Measurements from ENCODE around the gene YIF1B.

The YIF1B gene

GRCh38 chr19:38285567-38285966 is 30.2 kb downstream of the YIF1B start:
- TF ChIP-seq CTCF (IDR thresholded peaks at IDR 0.05; ENCODE audit: borderline replicate concordance, extremely low read depth, low read length, poor library complexity, severe bottlenecking) (no peak), EZH2 (IDR thresholded peaks at IDR 0.05; ENCODE audit: borderline replicate concordance, low read depth, low read length, severe bottlenecking) (no peak)
- Histone ChIP-seq H3K4me3 (ENCODE audit: low read depth in 1 of 2, low read length in 2 of 2) (no peak overlapping the region), H3K27me3 (ENCODE audit: insufficient read depth, low read length, poor library complexity) (no peaks in the 10 kb centered on the region), H4K20me1 (ENCODE audit: insufficient read depth, low read length) (no peaks in the 10 kb centered on the region), H2AFZ (ENCODE audit: low read depth, low read length) (no peak overlapping the region), H3K4me2 (ENCODE audit: insufficient read depth, low read length) (no peak overlapping the region), H3K9ac (ENCODE audit: low read depth, low read length) (no peak overlapping the region), H3K27ac (ENCODE audit: low read length) (no peak overlapping the region), H3K9me3 (ENCODE audit: insufficient read depth, low read length, severe bottlenecking) (no peaks in the 10 kb centered on the region), H3K79me2 (ENCODE audit: insufficient read depth, low read length) (no peaks in the 10 kb centered on the region), H3K4me1 (ENCODE audit: insufficient read depth, low read length) (no peaks in the 10 kb centered on the region), H3K36me3 (ENCODE audit: insufficient read depth, low read length) (no peaks in the 10 kb centered on the region)
- DNase-seq = no peak
- no peak for ATAC-seq (ENCODE audit: insufficient read depth, low read depth)

- H2AFZ ChIP-seq (ENCODE audit: low read depth, low read length) = no peak overlapping the region
- H3K79me2 ChIP-seq (ENCODE audit: insufficient read depth, low read length) = no peaks in the 10 kb centered on the region
- DNase-seq (no peak), ATAC-seq (ENCODE audit: insufficient read depth, low read depth) (no peak)
- H4K20me1 ChIP-seq (ENCODE audit: insufficient read depth, low read length) = no peaks in the 10 kb centered on the region
- H3K4me2 ChIP-seq (ENCODE audit: insufficient read depth, low read length) = no peak overlapping the region
- no peak overlapping the region for H3K9ac ChIP-seq (ENCODE audit: low read depth, low read length)
- H3K4me3 ChIP-seq (ENCODE audit: low read depth in 1 of 2, low read length in 2 of 2) = no peak overlapping the region
- no peaks in the 10 kb centered on the region for H3K36me3 ChIP-seq (ENCODE audit: insufficient read depth, low read length)
- no peaks in the 10 kb centered on the region for H3K4me1 ChIP-seq (ENCODE audit: insufficient read depth, low read length)
- no peak for TF ChIP-seq CTCF (IDR thresholded peaks at IDR 0.05; ENCODE audit: borderline replicate concordance, extremely low read depth, low read length, poor library complexity, severe bottlenecking)
- H3K9me3 ChIP-seq (ENCODE audit: insufficient read depth, low read length, severe bottlenecking) = no peaks in the 10 kb centered on the region
- no peaks in the 10 kb centered on the region for H3K27me3 ChIP-seq (ENCODE audit: insufficient read depth, low read length, poor library complexity)
- H3K27ac ChIP-seq (ENCODE audit: low read length) = no peak overlapping the region
These were observed 31.3 kb downstream of the YIF1B start for GRCh38 chr19:38284422-38284821.

GRCh38 chr19:38283271-38283670 is 32.5 kb downstream of the YIF1B start:
- Histone ChIP-seq H3K79me2 (ENCODE audit: insufficient read depth, low read length) (no peaks in the 10 kb centered on the region), H3K27me3 (ENCODE audit: insufficient read depth, low read length, poor library complexity) (no peaks in the 10 kb centered on the region), H3K36me3 (ENCODE audit: insufficient read depth, low read length) (no peaks in the 10 kb centered on the region), H2AFZ (ENCODE audit: low read depth, low read length) (no peak overlapping the region), H3K9me3 (ENCODE audit: insufficient read depth, low read length, severe bottlenecking) (no peaks in the 10 kb centered on the region), H3K9ac (ENCODE audit: low read depth, low read length) (no peak overlapping the region), H4K20me1 (ENCODE audit: insufficient read depth, low read length) (no peaks in the 10 kb centered on the region), H3K4me3 (ENCODE audit: low read depth in 1 of 2, low read length in 2 of 2) (no peak overlapping the region), H3K4me1 (ENCODE audit: insufficient read depth, low read length) (no peaks in the 10 kb centered on the region), H3K27ac (ENCODE audit: low read length) (no peak overlapping the region), H3K4me2 (ENCODE audit: insufficient read depth, low read length) (no peak overlapping the region)
- no peak for ATAC-seq (ENCODE audit: insufficient read depth, low read depth)
- TF ChIP-seq EZH2 (IDR thresholded peaks at IDR 0.05; ENCODE audit: borderline replicate concordance, low read depth, low read length, severe bottlenecking) (no peak), CTCF (IDR thresholded peaks at IDR 0.05; ENCODE audit: borderline replicate concordance, extremely low read depth, low read length, poor library complexity, severe bottlenecking) (no peak)
- DNase-seq = no peak

All from DND-41 (cell line).